HG03457 (cell line): ENCODE results near the gene C1orf232.

ENCODE experiments used
- ATAC-seq: cut with Tn5 transposase; IDR thresholded peaks from one replicate; pipeline ENCODE4 v1.9.1; 2021; ENCODE audit warnings: moderate number of reproducible peaks; ENCODE audit not compliant: unreplicated experiment

C1orf232 gene

GRCh38 chr1:26168410-26169197 lies at the start of gene C1orf232:
C1orf232 (minus strand) TSS chr1:26168963; CDS start chr1:26168499, 464 bp downstream.
- ATAC-seq: no peak

- no peak for ATAC-seq
Observed at GRCh38 chr1:26215246-26215645, 46.5 kb upstream of the C1orf232 start.

GRCh38 chr1:26213335-26213905 lies 44.7 kb upstream of the C1orf232 start:
- ATAC-seq: no peak

GRCh38 chr1:26212726-26213125 lies 44.0 kb upstream of the C1orf232 start:
- ATAC-seq: no peak

GRCh38 chr1:26210147-26210870 lies 41.5 kb upstream of the C1orf232 start:
- ATAC-seq: no peak

- no peak for ATAC-seq
Observed at GRCh38 chr1:26203642-26204318, 35.0 kb upstream of the C1orf232 start.

- ATAC-seq: no peak
Observed at GRCh38 chr1:26200413-26200812, 31.6 kb upstream of the C1orf232 start.

- no peak for ATAC-seq
Observed at GRCh38 chr1:26197813-26198212, 29.1 kb upstream of the C1orf232 start.

GRCh38 chr1:26197301-26197700 lies 28.5 kb upstream of the C1orf232 start:
- no peak for ATAC-seq

- ATAC-seq: no peak
Observed at GRCh38 chr1:26195805-26196204, 27.0 kb upstream of the C1orf232 start.

GRCh38 chr1:26191739-26192138 lies 23.0 kb upstream of the C1orf232 start:
- ATAC-seq: no peak

GRCh38 chr1:26190373-26190987 lies 21.7 kb upstream of the C1orf232 start, which contains the start of gene CATSPER4:
CATSPER4 (plus strand) TSS chr1:26190602; CDS start chr1:26190628, 26 bp downstream.
- ATAC-seq: no peak

- ATAC-seq: no peak
Observed at GRCh38 chr1:26189751-26190275, 21.1 kb upstream of the C1orf232 start.

GRCh38 chr1:26189331-26189730 lies 20.6 kb upstream of the C1orf232 start:
- no peak for ATAC-seq

- no peak for ATAC-seq
Observed at GRCh38 chr1:26188477-26188876, 19.7 kb upstream of the C1orf232 start.

- no peak for ATAC-seq
Observed at GRCh38 chr1:26187882-26188281, 19.1 kb upstream of the C1orf232 start.

GRCh38 chr1:26184883-26185282 lies 16.1 kb upstream of the C1orf232 start:
- no peak for ATAC-seq

- no peak for ATAC-seq
Observed at GRCh38 chr1:26184086-26184485, 15.3 kb upstream of the C1orf232 start.

GRCh38 chr1:26182383-26182696 lies 13.6 kb upstream of the C1orf232 start:
- no peak for ATAC-seq

- no peak for ATAC-seq
Observed at GRCh38 chr1:26181586-26182382, 13.0 kb upstream of the C1orf232 start.
